NCI-H1048 (cell line): ENCODE data around the gene SPAG6.
"Not testable (repeated sequence)": the region's sequence is repeated elsewhere in the genome, so short reads cannot be mapped to it uniquely, and the experiment has no call there.

Experiments used
- DNase-seq: peaks from one replicate; lab custom pipeline; 2025; lab: John Stamatoyannopoulos, UW

The SPAG6 gene

GRCh38 chr10:22372298-22372697 is 27.0 kb downstream of the SPAG6 start:
- no peak for DNase-seq

GRCh38 chr10:22372917-22373316 is 27.6 kb downstream of the SPAG6 start:
- DNase-seq = no peak

- no peak for DNase-seq
These were observed 29.3 kb downstream of the SPAG6 start for GRCh38 chr10:22374489-22375126.

- DNase-seq = no peak
These were observed 33.8 kb downstream of the SPAG6 start for GRCh38 chr10:22379059-22379458.

- no peak for DNase-seq
These were observed 36.0 kb downstream of the SPAG6 start for GRCh38 chr10:22381262-22381661.

- DNase-seq = no peak
These were observed 41.2 kb downstream of the SPAG6 start for GRCh38 chr10:22386503-22386902.

GRCh38 chr10:22389856-22390589 is 44.7 kb downstream of the SPAG6 start:
- DNase-seq = no peak

- no peak for DNase-seq
These were observed 46.3 kb downstream of the SPAG6 start for GRCh38 chr10:22391600-22391999.

GRCh38 chr10:22396195-22396594 is 50.9 kb downstream of the SPAG6 start:
- DNase-seq = not testable (repeated sequence)

GRCh38 chr10:22406916-22407315 is 61.6 kb downstream of the SPAG6 start:
- not testable (repeated sequence) for DNase-seq

- no peak for DNase-seq
These were observed 65.1 kb downstream of the SPAG6 start for GRCh38 chr10:22410394-22410793.

- no peak for DNase-seq
These were observed 65.5 kb downstream of the SPAG6 start for GRCh38 chr10:22410846-22411245.

GRCh38 chr10:22414146-22414545 is 68.8 kb downstream of the SPAG6 start:
- DNase-seq = no peak

GRCh38 chr10:22415072-22415471 is 69.8 kb downstream of the SPAG6 start:
- no peak for DNase-seq

- DNase-seq = no peak
These were observed 72.5 kb downstream of the SPAG6 start for GRCh38 chr10:22417736-22418268.

- no peak for DNase-seq
These were observed 75.7 kb downstream of the SPAG6 start for GRCh38 chr10:22420787-22421517.

GRCh38 chr10:22426653-22427052 is 81.4 kb downstream of the SPAG6 start:
- no peak for DNase-seq

- DNase-seq = no peak
These were observed 81.8 kb downstream of the SPAG6 start for GRCh38 chr10:22427101-22427500.

GRCh38 chr10:22427890-22428571 is 82.7 kb downstream of the SPAG6 start:
- DNase-seq = peak; percentile 76

- no peak for DNase-seq
These were observed 83.8 kb downstream of the SPAG6 start for GRCh38 chr10:22429146-22429545.

- no peak for DNase-seq
These were observed 84.7 kb downstream of the SPAG6 start for GRCh38 chr10:22429981-22430421.

- no peak for DNase-seq
These were observed 88.6 kb downstream of the SPAG6 start for GRCh38 chr10:22433875-22434274.
